Activated CD8-positive, alpha-beta T cell treated with anti-CD3 and anti-CD28 coated beads for 36 hours (primary cell): ENCODE data around the gene FKBP2. TPM values are rescaled to one million over a fixed set of nuclear protein-coding genes. Genes with fewer than 3 reads are reported as not detected.
A peak's percentile ranks its signal among the peaks of the same experiment; 100 is the strongest.

Source experiments
- ATAC-seq: fragments of 200-7000 bp; cut with Tn5 transposase; one replicate; pipeline ENCODE4 v1.10.0; 2021; ENCODE audit warnings: mild to moderate bottlenecking, moderate library complexity
- CTCF ChIA-PET: fragments of 350-600 bp; sonication (Branson Sonifier 250); formaldehyde crosslinking; loops from one replicate; lab custom pipeline; 2021; ENCODE audit warnings: antibody characterized with exemption; lab: Charles Lee
- POLR2A ChIA-PET: fragments of 350-600 bp; sonication (Branson Sonifier 250); formaldehyde crosslinking; loops from one replicate; lab custom pipeline; 2021; ENCODE audit warnings: antibody characterized with exemption; lab: Charles Lee
- DNase-seq: peaks from one replicate; pipeline ENCODE4 v3.0.0-alpha.2; 2020
- H3K27ac Mint-ChIP-seq: one replicate; pipeline ENCODE4 v1.8.0; 2021; ENCODE audit warnings: mild to moderate bottlenecking, mixed read lengths
- H3K27me3 Mint-ChIP-seq: one replicate; pipeline ENCODE4 v1.8.0; 2021; ENCODE audit warnings: mixed read lengths
- H3K36me3 Mint-ChIP-seq: one replicate; pipeline ENCODE4 v1.8.0; 2021; ENCODE audit warnings: low read depth, mixed read lengths
- H3K4me1 Mint-ChIP-seq: one replicate; pipeline ENCODE4 v1.8.0; 2021; ENCODE audit warnings: low read depth, mixed read lengths
- H3K4me3 Mint-ChIP-seq: one replicate; pipeline ENCODE4 v1.8.0; 2021; ENCODE audit warnings: mild to moderate bottlenecking, moderate library complexity, mixed read lengths
- H3K9me3 Mint-ChIP-seq: one replicate; pipeline ENCODE4 v1.8.0; 2021; ENCODE audit warnings: mixed read lengths
- intact Hi-C: fragments of 100-400 bp; cut with micrococcal nuclease; formaldehyde crosslinking; loops from one replicate; pipeline ENCODE4 v1.10.0; 2022
- total RNA-seq, 2 experiments: library from RNA; stranded (reverse); gene quantifications; one replicate each; pipeline ENCODE4 v1.2.3, GENCODE V29; 2021
- TF ChIP-seq, protein P1 (sequence below): fragments of 200-600 bp; IDR thresholded peaks from one replicate; pipeline ENCODE4 v1.8.0; 2022; ENCODE audit warnings: antibody characterized with exemption, mild to moderate bottlenecking

Gene FKBP2
- total RNA-seq, 2 experiments from 2014 or later, result 23.5 to 26.9 TPM

DNA sequence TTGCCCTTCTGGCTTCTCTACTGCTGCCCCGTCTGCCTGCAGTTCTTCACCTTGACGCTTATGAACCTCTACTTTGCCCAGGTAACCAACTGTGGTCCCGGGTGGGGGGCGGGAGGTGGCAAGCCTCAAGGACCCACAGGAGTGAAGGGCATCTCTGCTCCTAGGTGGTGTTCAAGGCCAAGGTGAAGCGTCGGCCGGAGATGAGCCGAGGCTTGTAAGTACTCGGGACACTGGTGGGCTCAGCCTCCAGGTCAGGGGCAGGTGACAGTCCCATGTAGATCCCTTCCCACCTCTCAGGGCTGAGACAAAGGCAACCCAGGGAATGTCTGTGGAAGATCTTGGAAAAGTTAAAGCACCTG lies 45.9 kb downstream of the FKBP2 start:
- TF ChIP-seq, protein P1, sequence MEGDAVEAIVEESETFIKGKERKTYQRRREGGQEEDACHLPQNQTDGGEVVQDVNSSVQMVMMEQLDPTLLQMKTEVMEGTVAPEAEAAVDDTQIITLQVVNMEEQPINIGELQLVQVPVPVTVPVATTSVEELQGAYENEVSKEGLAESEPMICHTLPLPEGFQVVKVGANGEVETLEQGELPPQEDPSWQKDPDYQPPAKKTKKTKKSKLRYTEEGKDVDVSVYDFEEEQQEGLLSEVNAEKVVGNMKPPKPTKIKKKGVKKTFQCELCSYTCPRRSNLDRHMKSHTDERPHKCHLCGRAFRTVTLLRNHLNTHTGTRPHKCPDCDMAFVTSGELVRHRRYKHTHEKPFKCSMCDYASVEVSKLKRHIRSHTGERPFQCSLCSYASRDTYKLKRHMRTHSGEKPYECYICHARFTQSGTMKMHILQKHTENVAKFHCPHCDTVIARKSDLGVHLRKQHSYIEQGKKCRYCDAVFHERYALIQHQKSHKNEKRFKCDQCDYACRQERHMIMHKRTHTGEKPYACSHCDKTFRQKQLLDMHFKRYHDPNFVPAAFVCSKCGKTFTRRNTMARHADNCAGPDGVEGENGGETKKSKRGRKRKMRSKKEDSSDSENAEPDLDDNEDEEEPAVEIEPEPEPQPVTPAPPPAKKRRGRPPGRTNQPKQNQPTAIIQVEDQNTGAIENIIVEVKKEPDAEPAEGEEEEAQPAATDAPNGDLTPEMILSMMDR, result no peak
- ChIA-PET POLR2A (interaction anchor here (1.4 to 1.7 kb wide), 2 partner anchors 16 to 18 kb away, joined by 6 read pairs; partner anchors contain the start of gene ESRRA), CTCF (interaction anchor here (8.1 kb wide), 1 partner anchor 16 kb away, joined by 77 read pairs; the partner anchor contains the start of genes CATSPERZ and ESRRA)
- intact Hi-C loops, result no loop called here
- peak overlapping the region; percentile 80 for H3K4me3 Mint-ChIP-seq
- H3K27me3 Mint-ChIP-seq, result peaks cover 9% of the 10 kb centered on the region
- H3K4me1 Mint-ChIP-seq, result peaks cover 18% of the 10 kb centered on the region
- H3K36me3 Mint-ChIP-seq, result peaks cover 4% of the 10 kb centered on the region
- ATAC-seq (no peak), DNase-seq (no peak)
- H3K27ac Mint-ChIP-seq, result peak overlapping the region; percentile 55
- H3K9me3 Mint-ChIP-seq, result no peaks in the 10 kb centered on the region

DNA sequence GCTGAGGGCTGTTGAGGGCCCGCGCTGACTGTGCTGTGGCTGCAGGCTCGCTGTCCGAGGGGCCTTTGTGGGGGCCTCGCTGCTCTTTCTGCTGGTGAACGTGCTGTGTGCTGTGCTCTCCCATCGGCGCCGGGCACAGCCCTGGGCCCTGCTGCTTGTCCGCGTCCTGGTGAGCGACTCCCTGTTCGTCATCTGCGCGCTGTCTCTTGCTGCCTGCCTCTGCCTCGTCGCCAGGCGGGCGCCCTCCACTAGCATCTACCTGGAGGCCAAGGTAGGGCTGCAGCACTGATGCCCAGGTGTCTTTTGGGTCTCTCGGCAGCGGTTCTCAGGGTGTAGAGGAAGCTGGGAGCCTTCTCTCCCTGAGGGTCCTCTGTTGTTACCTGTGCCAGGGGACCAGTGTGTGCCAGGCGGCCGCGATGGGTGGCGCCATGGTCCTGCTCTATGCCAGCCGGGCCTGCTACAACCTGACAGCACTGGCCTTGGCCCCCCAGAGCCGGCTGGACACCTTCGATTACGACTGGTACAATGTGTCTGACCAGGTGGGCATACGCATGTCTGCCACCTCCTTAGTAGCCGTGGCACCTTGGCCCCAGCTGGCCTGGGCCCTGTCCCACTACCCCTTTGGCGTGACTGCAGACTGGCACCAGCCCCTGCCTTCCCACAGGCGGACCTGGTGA lies 46.9 kb downstream of the FKBP2 start:
- no peak for DNase-seq
- Mint-ChIP-seq H3K27ac (no peak overlapping the region), H3K36me3 (peaks cover 2% of the 10 kb centered on the region), H3K27me3 (peaks cover 13% of the 10 kb centered on the region), H3K9me3 (no peaks in the 10 kb centered on the region), H3K4me3 (no peak overlapping the region), H3K4me1 (peaks cover 17% of the 10 kb centered on the region)
- ATAC-seq, result no peak
- ChIA-PET CTCF (interaction anchor here (1.0 to 8.1 kb wide), 2 partner anchors 15 to 81 kb away, joined by 3 to 77 read pairs; partner anchors contain the start of genes CATSPERZ, ESRRA and FERMT3), POLR2A (interaction anchor here (1.4 to 1.7 kb wide), 2 partner anchors 17 kb away, joined by 6 read pairs; partner anchors contain the start of gene ESRRA)
- TF ChIP-seq, protein P1, result no peak
- intact Hi-C loops, result no loop called here

DNA sequence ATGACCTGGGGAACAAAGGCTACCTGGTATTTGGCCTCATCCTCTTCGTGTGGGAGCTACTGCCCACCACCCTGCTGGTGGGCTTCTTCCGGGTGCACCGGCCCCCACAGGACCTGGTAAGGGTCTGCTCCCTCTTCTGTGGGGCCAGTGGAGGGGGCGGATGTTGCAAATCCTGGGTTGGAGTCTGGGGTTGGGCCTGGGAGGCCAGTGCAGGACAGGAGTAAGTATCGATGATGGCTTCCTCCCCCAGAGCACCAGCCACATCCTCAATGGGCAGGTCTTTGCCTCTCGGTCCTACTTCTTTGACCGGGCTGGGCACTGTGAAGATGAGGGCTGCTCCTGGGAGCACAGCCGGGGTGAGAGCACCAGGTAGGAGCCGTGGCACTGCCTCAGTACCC lies 47.5 kb downstream of the FKBP2 start:
- H3K4me3 Mint-ChIP-seq, result no peak overlapping the region
- DNase-seq (no peak), ATAC-seq (no peak)
- intact Hi-C loops, result no loop called here
- no peaks in the 10 kb centered on the region for H3K9me3 Mint-ChIP-seq
- peaks cover 18% of the 10 kb centered on the region for H3K27me3 Mint-ChIP-seq
- TF ChIP-seq, protein P1, result no peak
- ChIA-PET CTCF (interaction anchor here (1.0 to 1.1 kb wide), 2 partner anchors 16 to 82 kb away, joined by 3 to 4 read pairs; partner anchors contain the start of gene FERMT3), POLR2A (interaction anchor here (1.4 kb wide), 1 partner anchor 18 kb away, joined by 6 read pairs; no protein-coding TSS in a partner anchor)
- H3K4me1 Mint-ChIP-seq, result peaks cover 14% of the 10 kb centered on the region
- no peaks in the 10 kb centered on the region for H3K36me3 Mint-ChIP-seq
- H3K27ac Mint-ChIP-seq, result no peak overlapping the region

DNA sequence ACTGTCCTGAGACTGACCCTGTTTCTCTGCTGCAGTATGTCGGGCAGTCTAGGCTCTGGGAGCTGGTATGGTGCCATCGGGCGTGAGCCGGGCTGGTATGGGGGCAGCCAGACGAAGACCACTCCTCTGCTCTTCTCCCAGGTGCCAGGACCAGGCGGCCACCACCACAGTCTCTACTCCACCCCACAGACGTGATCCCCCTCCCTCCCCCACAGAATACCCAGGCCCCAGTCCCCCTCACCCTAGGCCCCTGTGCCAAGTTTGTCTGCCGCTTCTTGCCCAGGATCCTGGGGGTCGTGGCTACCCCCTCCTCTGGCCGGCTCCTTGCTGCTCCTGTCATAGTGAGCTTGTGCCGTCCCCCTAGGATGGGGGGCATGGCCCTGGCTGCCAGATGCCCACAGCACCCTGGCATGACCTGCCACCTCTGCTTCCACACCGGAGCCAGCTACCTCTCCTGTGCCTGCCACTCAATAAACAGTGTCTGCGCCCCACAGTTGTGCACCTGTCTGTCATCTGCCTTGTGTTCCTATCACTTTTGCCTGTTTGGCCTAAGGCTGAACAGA lies 48.2 kb downstream of the FKBP2 start:
- Mint-ChIP-seq H3K36me3 (no peaks in the 10 kb centered on the region), H3K27ac (no peak overlapping the region), H3K4me3 (no peak overlapping the region), H3K27me3 (peaks cover 23% of the 10 kb centered on the region), H3K9me3 (no peaks in the 10 kb centered on the region), H3K4me1 (peaks cover 14% of the 10 kb centered on the region)
- no peak for DNase-seq
- TF ChIP-seq, protein P1, result no peak
- ChIA-PET CTCF (interaction anchor here (1.0 to 2.6 kb wide), 3 partner anchors 12 to 82 kb away, joined by 3 to 19 read pairs (median 4); partner anchors contain the start of genes CATSPERZ and FERMT3), POLR2A (interaction anchor here (1.2 to 1.7 kb wide), 5 partner anchors 12 to 82 kb away, joined by 3 to 4 read pairs (median 4); partner anchors contain the start of gene FERMT3)
- no peak for ATAC-seq
- intact Hi-C loops, result no loop called here
